ENCODE measurements around the gene GPD2. TPM values are rescaled to one million over a fixed set of nuclear protein-coding genes. Genes with fewer than 3 reads are reported as not detected.

GPD2 gene
- polyA plus RNA-seq, 1 donor from 2014 or later = 3.5 TPM

GRCh38 chr2:156486614-156487013 is 50.4 kb downstream of the GPD2 start:
- Histone ChIP-seq H3K9ac (ENCODE audit: low read length) (no peak overlapping the region), H3K9me2 (ENCODE audit: insufficient read depth, low read length) (no peaks in the 10 kb centered on the region), H3K4me3 (ENCODE audit: low read length) (no peak overlapping the region), H3K27ac (ENCODE audit: low read length) (no peak overlapping the region), H2AFZ (ENCODE audit: low read depth, low read length) (no peak overlapping the region), H3K79me2 (replicated peaks; ENCODE audit: insufficient read depth, low read length) (no peaks in the 10 kb centered on the region), H4K20me1 (ENCODE audit: insufficient read depth) (no peaks in the 10 kb centered on the region), H3F3A (ENCODE audit: insufficient read depth, low read length, poor library complexity, severe bottlenecking) (no peaks in the 10 kb centered on the region), H3K4me2 (ENCODE audit: low read length) (no peak overlapping the region), H3K27me3 (ENCODE audit: insufficient read depth, low read depth, low read length) (no peaks in the 10 kb centered on the region), H3K9me3 (ENCODE audit: low read length) (no peaks in the 10 kb centered on the region), H3K36me3 (ENCODE audit: insufficient read depth, low read length) (no peaks in the 10 kb centered on the region)
- TF ChIP-seq REST (IDR thresholded peaks at IDR 0.05; ENCODE audit: borderline replicate concordance) = no peak
- no peak for TF ChIP-seq CTCF (IDR thresholded peaks at IDR 0.05; ENCODE audit: poor library complexity, severe bottlenecking)
- no peak for TF ChIP-seq RAD21 (conservative IDR thresholded peaks at IDR 0.05)
- no peak for TF ChIP-seq MXI1 (conservative IDR thresholded peaks at IDR 0.05; ENCODE audit: poor library complexity, severe bottlenecking)
- no peak for TF ChIP-seq EZH2 (IDR thresholded peaks at IDR 0.05; ENCODE audit: borderline replicate concordance, insufficient read depth, low read length, poor library complexity, severe bottlenecking)
- TF ChIP-seq EP300 (conservative IDR thresholded peaks at IDR 0.05; ENCODE audit: poor library complexity, severe bottlenecking) = no peak
- no peak for TF ChIP-seq SMC3 (conservative IDR thresholded peaks at IDR 0.05; ENCODE audit: poor library complexity)
- TF ChIP-seq TAF1 (IDR thresholded peaks at IDR 0.05; ENCODE audit: low read depth) = no peak
- no peak for TF ChIP-seq POLR2AphosphoS5 (IDR thresholded peaks at IDR 0.05)

- no peak overlapping the region for H3K4me2 ChIP-seq (ENCODE audit: low read length)
- H3K27me3 ChIP-seq (ENCODE audit: insufficient read depth, low read depth, low read length) = no peaks in the 10 kb centered on the region
- TF ChIP-seq EP300 (conservative IDR thresholded peaks at IDR 0.05; ENCODE audit: poor library complexity, severe bottlenecking) (no peak), POLR2AphosphoS5 (IDR thresholded peaks at IDR 0.05) (no peak)
- H3K9me3 ChIP-seq (ENCODE audit: low read length) = no peaks in the 10 kb centered on the region
- H4K20me1 ChIP-seq (ENCODE audit: insufficient read depth) = no peaks in the 10 kb centered on the region
- no peak overlapping the region for H3K9ac ChIP-seq (ENCODE audit: low read length)
- H3K79me2 ChIP-seq (replicated peaks; ENCODE audit: insufficient read depth, low read length) = no peaks in the 10 kb centered on the region
- H3F3A ChIP-seq (ENCODE audit: insufficient read depth, low read length, poor library complexity, severe bottlenecking) = no peaks in the 10 kb centered on the region
- no peak overlapping the region for H2AFZ ChIP-seq (ENCODE audit: low read depth, low read length)
- H3K36me3 ChIP-seq (ENCODE audit: insufficient read depth, low read length) = no peaks in the 10 kb centered on the region
- H3K4me3 ChIP-seq (ENCODE audit: low read length) = no peak overlapping the region
- H3K27ac ChIP-seq (ENCODE audit: low read length) = no peak overlapping the region
- H3K9me2 ChIP-seq (ENCODE audit: insufficient read depth, low read length) = no peaks in the 10 kb centered on the region
Measured at GRCh38 chr2:156489195-156489594, 53.0 kb downstream of the GPD2 start.
